ENCODE results near the gene FCN3. TPM values are rescaled to one million over a fixed set of nuclear protein-coding genes. Genes with fewer than 3 reads are reported as not detected.
"Not testable (repeated sequence)": the region's sequence is repeated elsewhere in the genome, so short reads cannot be mapped to it uniquely, and the experiment has no call there.

FCN3 gene
- total RNA-seq, 3 donors from 2014 or later: 0.33 to 0.34 TPM; not detected in 1

DNA sequence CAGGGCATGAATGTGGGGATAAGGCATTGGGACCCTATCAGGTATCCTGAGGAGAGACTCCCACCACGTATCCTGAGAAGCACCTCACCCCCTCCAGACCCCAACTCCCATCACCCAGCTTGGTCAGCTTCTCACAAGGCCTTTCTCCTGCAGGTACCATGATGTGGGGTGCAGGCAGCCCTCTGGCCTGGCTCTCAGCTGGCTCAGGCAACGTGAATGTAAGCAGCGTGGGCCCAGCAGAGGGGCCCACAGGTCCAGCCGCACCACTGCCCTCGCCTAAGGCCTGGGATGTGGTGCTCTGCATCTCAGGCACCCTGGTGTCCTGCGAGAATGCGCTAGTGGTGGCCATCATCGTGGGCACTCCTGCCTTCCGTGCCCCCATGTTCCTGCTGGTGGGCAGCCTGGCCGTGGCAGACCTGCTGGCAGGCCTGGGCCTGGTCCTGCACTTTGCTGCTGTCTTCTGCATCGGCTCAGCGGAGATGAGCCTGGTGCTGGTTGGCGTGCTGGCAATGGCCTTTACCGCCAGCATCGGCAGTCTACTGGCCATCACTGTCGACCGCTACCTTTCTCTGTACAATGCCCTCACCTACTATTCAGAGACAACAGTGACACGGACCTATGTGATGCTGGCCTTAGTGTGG lies 19.1 kb upstream of the FCN3 start:
- no peaks in the 10 kb centered on the region for H3K36me3 Mint-ChIP-seq (ENCODE audit: insufficient read depth)
- DNase-seq (no peak), ATAC-seq (no peak)
- no peaks in the 10 kb centered on the region for H3K9me3 Mint-ChIP-seq
- H3K4me1 Mint-ChIP-seq (ENCODE audit: low read depth): peaks cover 14% of the 10 kb centered on the region
- H3K27me3 Mint-ChIP-seq (ENCODE audit: low read depth): no peaks in the 10 kb centered on the region
- peak overlapping the region; percentile 75 for H3K4me3 Mint-ChIP-seq

DNA sequence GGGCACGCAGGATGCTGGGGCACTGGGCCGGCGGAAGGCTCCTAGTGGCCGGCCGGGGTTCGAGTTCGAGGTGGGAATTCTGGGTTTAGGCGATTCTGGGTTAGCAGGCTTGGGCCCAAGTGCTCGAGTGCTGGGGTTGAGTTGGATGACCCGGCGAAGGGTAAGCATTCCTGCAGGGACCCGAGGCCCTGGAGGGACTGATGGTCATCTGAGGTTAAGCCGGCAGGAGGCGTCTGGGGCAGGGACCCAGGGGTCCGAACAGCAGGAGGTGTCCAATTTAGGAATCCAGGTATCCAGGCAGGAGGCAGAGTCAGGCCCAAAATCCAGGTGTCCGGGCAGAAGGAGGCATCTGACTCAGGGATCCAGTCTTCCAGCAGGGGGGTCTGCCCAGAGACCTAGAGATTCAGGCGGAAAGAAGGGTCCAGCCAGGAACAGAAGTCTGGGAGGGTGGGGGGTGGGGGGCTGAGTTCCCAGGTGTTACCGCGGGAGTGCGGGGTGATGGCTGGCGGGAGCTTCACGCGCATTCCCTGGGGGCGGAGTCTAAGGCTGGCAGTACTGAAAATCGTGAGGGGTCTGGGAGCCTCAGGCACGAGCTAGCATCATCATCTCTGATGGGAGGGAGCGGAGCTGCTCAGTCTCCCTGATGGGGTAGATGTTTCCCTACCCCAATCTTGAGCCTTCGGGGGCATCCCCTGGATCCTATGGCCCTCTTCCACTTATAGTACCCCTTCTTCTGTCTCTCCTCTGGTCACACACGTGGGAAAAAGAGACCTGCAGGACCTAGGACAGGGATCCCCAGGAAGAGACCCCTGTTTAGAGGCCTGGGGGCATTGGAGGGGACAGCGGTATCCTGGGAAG lies 18.4 kb upstream of the FCN3 start:
- peak in 1 of 2 donors; percentile 1 for ATAC-seq
- H3K27me3 Mint-ChIP-seq (ENCODE audit: low read depth): no peaks in the 10 kb centered on the region
- no peak for DNase-seq
- H3K4me3 Mint-ChIP-seq: peak overlapping the region; percentile 75
- no peaks in the 10 kb centered on the region for H3K9me3 Mint-ChIP-seq
- no peaks in the 10 kb centered on the region for H3K36me3 Mint-ChIP-seq (ENCODE audit: insufficient read depth)
- H3K4me1 Mint-ChIP-seq (ENCODE audit: low read depth): peaks cover 17% of the 10 kb centered on the region

DNA sequence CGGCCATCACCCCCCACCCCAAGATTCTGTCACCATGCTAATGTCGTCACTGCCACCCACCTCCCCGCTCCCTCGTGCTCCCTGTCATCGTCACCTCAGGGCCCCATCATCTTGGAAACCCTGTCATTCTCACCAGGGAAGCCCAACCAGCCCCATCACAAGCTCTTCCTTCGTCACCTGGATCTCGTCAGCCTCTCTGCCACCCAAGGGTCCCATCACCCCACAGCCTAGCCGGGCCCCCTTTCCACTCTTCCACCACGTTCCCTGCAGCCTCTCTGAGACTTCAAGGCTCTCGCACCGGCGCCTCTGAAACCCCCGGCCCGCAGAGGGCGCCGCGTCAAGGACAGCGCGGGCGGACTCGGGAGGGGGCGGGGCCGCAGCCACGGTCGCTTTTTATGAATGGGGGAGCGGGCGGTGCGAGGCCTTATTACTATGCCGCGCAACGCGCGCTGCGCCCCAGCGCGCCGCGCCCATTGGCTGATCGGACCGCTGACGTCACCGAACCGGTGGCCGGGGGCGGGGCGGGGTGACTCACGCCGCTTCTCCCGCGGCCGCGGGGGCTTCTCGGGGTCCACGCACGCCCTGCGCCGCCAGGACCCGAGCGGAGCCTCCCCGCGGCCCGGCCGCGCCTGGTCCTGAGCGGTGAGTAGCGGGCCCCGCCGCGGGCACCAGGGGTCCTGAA lies 17.6 kb upstream of the FCN3 start, which contains the start of gene GPR3:
GPR3 (plus strand) TSS at position 527 of the 682 bp plus-strand sequence. CDS start 1,177 bp downstream, outside the sequence.
- peaks cover 17% of the 10 kb centered on the region for H3K4me1 Mint-ChIP-seq (ENCODE audit: low read depth)
- ATAC-seq (peak; percentile 94), DNase-seq (peak; percentile 94)
- no peaks in the 10 kb centered on the region for H3K9me3 Mint-ChIP-seq
- H3K4me3 Mint-ChIP-seq: peak within 1 kb of the TSS; percentile 82
- no peaks in the 10 kb centered on the region for H3K27me3 Mint-ChIP-seq (ENCODE audit: low read depth)
- H3K36me3 Mint-ChIP-seq (ENCODE audit: insufficient read depth): no peaks in the 10 kb centered on the region

DNA sequence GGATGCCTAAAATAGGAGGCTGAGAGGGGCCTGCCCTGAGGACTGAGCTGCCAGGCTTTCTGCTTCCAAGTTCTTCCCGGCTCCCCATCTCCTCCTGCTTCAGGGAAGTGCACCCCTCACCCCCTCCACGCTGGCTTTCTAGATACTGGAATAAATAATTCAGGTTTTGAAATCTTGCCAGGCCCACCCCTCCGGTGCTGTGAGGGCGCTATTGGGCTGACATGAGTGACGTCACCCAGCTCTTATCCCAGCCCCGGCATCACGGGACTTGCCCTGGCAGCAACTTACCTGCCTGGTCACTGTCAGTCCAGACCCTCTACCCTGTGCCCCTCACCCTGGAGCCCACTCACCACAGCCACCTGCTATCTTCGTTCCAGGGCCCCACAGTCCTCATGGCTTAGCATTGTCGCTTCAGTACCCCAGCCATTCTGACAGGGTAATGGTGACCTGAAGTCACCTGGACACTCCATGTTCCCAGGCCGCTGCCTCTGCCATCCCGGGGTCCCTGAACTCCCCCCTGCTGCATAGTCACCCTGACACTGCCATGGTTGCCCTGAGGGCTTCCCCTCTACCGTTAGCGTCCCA lies 17.0 kb upstream of the FCN3 start:
- H3K4me1 Mint-ChIP-seq (ENCODE audit: low read depth): peaks cover 17% of the 10 kb centered on the region
- no peak for ATAC-seq
- H3K9me3 Mint-ChIP-seq: no peaks in the 10 kb centered on the region
- H3K36me3 Mint-ChIP-seq (ENCODE audit: insufficient read depth): no peaks in the 10 kb centered on the region
- DNase-seq: peak; percentile 22
- H3K27me3 Mint-ChIP-seq (ENCODE audit: low read depth): no peaks in the 10 kb centered on the region
- H3K4me3 Mint-ChIP-seq: peak overlapping the region; percentile 82

DNA sequence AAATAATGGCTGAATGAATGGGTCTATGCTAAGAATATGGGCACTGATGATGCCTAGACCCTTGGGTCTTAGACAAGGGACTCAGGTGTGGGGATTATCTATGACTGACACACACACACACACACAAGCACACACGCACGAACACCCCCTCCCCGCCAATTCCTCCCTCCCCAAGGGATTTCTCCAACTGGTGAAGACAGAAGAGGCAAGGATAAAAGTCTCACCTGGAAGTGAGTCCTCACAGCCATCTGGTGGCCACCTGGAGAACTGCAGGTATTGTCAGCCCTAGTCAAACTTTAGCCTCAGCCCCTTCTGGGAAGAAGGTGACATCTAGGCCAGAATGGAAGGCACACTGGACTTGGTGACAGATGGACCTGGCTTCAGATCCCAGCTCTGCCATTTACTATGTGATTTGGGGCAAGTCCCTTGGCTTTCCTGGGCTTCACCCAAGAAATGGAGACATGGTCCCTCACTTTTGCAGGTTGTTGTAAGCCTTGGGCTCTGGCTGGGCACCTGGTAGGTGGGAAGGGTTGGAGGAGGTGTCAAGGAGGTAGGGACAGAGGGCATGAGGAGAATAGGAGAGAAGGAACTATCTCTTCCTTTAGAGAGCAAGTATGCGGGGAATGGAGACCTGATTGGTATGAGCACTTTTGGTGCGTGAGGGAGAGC lies 13.8 kb upstream of the FCN3 start:
- Mint-ChIP-seq H3K36me3 (ENCODE audit: insufficient read depth) (no peaks in the 10 kb centered on the region), H3K27me3 (ENCODE audit: low read depth) (no peaks in the 10 kb centered on the region), H3K4me3 (no peak overlapping the region), H3K9me3 (no peaks in the 10 kb centered on the region), H3K4me1 (ENCODE audit: low read depth) (peaks cover 13% of the 10 kb centered on the region)
- DNase-seq (peak; percentile 77), ATAC-seq (no peak)

DNA sequence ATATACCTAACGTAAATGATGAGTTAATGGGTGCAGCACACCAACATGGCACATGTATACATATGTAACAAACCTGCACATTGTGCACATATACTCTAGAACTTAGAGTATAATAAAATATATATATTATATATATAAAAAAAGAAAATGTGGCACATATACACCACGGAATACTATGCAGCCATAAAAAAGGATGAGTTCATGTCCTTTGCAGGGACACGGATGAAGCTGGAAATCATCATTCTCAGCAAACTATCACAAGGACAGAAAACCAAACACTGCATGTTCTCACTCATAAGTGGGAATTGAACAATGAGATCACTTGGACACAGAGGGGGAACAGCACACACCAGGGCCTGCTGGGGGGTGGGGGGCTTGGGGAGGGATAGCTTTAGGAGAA lies 10.2 kb upstream of the FCN3 start:
- not testable (repeated sequence) for H3K27me3 Mint-ChIP-seq (ENCODE audit: low read depth); H3K9me3 Mint-ChIP-seq; H3K4me1 Mint-ChIP-seq (ENCODE audit: low read depth); ATAC-seq; H3K4me3 Mint-ChIP-seq; H3K36me3 Mint-ChIP-seq (ENCODE audit: insufficient read depth); DNase-seq

DNA sequence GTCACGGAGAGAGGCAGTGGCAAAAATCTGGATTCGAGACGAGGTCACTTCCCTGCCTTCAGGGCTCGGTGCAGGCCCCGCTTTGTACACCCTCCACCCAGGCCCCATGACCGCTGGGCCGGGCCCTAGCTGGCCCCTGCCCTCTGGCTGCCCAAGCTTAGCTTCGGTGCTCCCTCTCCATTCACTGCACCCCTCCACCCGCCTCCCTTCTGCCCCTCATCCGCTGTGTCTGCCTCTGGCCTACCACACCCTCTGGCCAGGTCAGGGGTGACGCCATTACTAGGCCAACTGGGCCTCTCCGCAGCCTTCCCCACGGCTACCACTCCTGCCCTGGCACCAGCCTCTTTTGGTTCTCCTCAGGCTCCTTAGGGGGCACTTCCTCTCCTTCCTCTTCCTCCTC lies 9.0 kb upstream of the FCN3 start:
- ATAC-seq: no peak
- Mint-ChIP-seq H3K27me3 (ENCODE audit: low read depth) (no peaks in the 10 kb centered on the region), H3K9me3 (no peaks in the 10 kb centered on the region), H3K4me3 (no peak overlapping the region), H3K4me1 (ENCODE audit: low read depth) (peaks cover 2% of the 10 kb centered on the region), H3K36me3 (ENCODE audit: insufficient read depth) (no peaks in the 10 kb centered on the region)
- no peak for DNase-seq

DNA sequence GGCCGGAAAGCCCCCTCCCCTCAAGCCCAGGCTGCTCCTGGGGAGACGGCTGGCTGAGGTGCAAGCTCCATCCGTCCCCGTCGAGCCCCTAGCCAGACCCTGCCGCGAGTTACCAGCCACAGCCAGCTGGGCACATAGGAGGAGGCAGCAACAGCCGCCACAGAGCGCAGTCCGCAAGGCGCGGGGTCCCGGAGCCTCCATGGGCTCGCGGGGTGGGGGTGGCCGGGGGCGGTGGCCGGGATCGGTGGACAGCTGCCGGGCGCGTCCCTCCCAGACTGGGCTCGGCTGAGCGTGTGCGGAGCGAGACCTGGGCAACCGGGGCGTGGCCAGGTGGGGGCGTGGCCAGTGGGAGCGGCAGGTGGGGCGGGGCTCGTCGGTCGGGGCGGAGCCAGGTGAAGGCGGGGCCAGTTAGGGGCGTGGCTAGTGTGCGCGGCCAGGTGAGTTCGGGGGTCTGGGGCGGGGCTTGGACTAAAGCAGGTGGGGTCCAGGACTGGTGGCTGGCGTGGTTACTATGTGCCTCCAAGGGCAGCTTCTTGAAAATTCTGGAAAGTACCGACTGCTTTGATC lies 8.5 kb upstream of the FCN3 start, which contains the start of gene CD164L2:
CD164L2 (minus strand) TSS at position 295 of the 567 bp plus-strand sequence; CDS start at position 201, 94 bp downstream.
- ATAC-seq (peak; percentile 65 to 71), DNase-seq (no peak)
- Mint-ChIP-seq H3K36me3 (ENCODE audit: insufficient read depth) (no peaks in the 10 kb centered on the region), H3K27me3 (ENCODE audit: low read depth) (no peaks in the 10 kb centered on the region), H3K4me3 (no peak within 1 kb of the TSS), H3K4me1 (ENCODE audit: low read depth) (no peaks in the 10 kb centered on the region), H3K9me3 (no peaks in the 10 kb centered on the region)

DNA sequence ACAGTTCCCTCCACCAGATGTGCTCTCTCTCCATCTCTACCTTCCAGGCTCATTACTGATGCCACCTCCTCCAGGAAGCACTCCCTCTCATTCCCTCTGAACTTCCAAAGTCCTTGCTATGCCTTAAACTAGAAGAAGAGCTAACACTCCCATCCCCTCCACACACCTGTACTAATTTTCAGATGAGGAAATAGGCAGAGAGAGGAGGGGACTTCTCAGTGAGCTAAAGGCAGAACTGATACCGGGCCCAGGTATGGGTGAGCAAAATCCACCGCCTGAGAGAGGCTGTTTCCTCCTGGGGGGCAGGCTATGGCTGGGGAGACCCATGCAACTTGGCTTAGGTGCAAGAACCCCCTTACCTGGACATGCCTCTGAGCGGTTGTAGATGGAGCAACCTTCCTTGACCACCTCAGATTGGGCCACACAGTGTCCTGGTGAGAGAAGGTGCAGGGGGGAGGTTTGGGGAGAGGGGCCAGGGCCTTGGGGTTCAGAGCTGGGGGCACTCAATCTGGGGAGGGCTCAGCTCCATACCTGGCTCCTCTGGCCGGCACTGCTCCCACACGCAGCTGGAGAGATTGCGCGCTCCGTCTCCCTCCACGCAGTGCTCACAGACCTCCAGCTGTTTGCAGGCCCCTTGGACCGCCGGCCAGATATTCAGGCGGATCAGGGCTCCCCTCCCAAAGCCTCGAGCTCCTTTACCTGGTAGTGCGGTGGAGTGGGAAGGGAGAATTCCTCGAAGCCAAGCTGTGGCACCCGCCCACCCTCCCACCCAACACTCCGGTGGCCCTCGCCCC lies 7.5 kb upstream of the FCN3 start:
- ATAC-seq: no peak
- DNase-seq: no peak
- Mint-ChIP-seq H3K27me3 (ENCODE audit: low read depth) (no peaks in the 10 kb centered on the region), H3K4me3 (no peak overlapping the region), H3K36me3 (ENCODE audit: insufficient read depth) (no peaks in the 10 kb centered on the region), H3K9me3 (no peaks in the 10 kb centered on the region), H3K4me1 (ENCODE audit: low read depth) (no peaks in the 10 kb centered on the region)

DNA sequence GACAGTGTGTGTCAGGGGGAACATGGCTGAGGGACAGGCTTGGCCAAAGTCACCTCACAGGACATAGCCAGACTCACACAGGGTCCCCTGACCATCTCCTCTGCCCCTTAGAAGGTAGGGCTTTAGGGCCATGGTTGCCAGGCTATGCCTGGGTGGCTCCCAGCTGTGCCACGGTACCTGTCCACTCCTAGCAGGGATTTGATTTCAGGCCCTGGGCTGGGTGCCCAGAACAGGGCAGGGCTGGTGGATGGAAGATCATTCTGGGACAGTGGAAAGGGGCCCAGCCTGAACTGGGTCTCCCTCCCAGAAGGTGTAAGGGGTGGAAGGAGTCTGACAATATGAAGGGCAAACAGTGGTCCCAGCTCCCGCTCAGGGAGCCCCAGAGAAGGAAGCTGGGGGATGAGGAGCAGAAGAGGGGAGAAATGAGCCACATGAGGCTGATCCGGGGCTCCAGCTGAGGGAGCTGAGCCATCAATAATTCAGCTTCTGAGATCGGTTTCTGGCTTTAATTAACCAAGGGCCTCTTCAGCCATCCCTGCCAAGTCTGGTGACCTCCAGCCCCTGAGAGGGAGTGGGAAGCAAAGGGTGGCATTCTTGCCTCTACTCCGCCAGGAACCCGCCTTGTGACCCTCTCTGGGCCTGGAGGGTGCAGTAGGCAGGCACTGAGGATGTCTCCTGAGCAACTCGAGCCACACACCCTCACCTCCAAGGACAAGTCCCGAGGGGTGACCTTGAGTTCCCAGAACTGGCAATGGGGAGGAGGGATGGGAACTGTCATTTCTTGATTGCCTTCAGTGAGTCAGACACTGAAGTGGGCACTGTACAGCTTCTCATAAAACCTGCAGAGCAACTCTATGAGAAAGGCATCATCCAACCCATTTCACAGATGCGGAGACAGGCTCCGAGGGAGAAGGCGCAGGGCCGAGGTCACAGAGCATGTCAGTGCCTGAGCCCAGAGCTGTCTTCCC lies 6.4 kb upstream of the FCN3 start:
- no peak for ATAC-seq
- Mint-ChIP-seq H3K4me1 (ENCODE audit: low read depth) (no peaks in the 10 kb centered on the region), H3K36me3 (ENCODE audit: insufficient read depth) (no peaks in the 10 kb centered on the region), H3K9me3 (no peaks in the 10 kb centered on the region), H3K27me3 (ENCODE audit: low read depth) (no peaks in the 10 kb centered on the region), H3K4me3 (no peak overlapping the region)
- DNase-seq: no peak

DNA sequence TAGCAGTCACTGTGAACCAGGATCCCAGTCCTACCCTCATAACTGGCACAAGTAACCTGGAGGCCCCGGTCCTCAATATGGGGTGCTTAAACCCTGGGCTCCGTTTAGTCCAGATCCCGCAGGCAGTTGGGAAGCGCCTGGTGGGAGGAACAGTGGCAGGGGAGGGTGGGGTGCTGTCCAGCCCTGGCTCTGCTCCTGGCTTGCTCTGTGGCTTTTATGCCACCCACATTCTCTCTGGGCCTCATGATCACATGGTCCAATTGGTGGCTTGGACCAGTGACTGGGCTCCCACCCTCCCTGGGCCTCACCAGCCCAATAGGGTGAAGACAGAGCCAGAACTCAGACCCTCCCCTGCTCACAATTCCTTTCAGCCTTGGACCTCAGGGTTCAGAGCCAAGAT lies 5.6 kb upstream of the FCN3 start:
- Mint-ChIP-seq H3K36me3 (ENCODE audit: insufficient read depth) (no peaks in the 10 kb centered on the region), H3K9me3 (no peaks in the 10 kb centered on the region), H3K4me1 (ENCODE audit: low read depth) (no peaks in the 10 kb centered on the region), H3K27me3 (ENCODE audit: low read depth) (no peaks in the 10 kb centered on the region), H3K4me3 (no peak overlapping the region)
- DNase-seq (no peak), ATAC-seq (no peak)

DNA sequence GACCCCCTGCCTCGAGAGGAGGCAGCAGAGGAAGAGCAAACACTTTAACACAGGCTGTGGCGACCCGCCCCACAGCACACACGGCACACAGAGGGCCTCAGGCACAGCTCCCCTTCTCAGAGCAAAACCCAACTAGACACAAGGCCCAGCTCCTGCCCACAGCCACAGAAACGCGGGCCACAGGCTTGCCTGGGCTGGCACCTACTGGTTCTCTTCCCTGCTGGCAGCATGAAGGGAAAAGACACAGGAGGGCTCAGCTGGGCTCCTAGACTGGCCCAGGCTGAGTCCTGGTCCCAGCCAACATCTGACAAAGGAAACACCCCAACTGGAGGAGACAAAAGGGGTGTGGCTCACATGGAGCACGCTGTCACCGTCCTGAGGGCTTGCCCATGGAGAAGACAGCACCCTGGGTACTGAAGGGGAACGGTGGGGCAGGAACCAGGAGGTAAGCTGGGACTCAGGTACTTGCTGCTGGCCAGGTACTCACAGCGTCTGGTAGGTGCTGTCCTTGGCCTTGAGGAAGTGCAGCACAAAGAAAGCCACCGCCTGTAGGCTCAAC lies 5.0 kb upstream of the FCN3 start:
- no peak for ATAC-seq
- no peaks in the 10 kb centered on the region for H3K27me3 Mint-ChIP-seq (ENCODE audit: low read depth)
- no peaks in the 10 kb centered on the region for H3K36me3 Mint-ChIP-seq (ENCODE audit: insufficient read depth)
- DNase-seq: no peak
- no peaks in the 10 kb centered on the region for H3K4me1 Mint-ChIP-seq (ENCODE audit: low read depth)
- no peaks in the 10 kb centered on the region for H3K9me3 Mint-ChIP-seq
- no peak overlapping the region for H3K4me3 Mint-ChIP-seq
